ENCODE data around the gene PYHIN1.

Gene PYHIN1

DNA sequence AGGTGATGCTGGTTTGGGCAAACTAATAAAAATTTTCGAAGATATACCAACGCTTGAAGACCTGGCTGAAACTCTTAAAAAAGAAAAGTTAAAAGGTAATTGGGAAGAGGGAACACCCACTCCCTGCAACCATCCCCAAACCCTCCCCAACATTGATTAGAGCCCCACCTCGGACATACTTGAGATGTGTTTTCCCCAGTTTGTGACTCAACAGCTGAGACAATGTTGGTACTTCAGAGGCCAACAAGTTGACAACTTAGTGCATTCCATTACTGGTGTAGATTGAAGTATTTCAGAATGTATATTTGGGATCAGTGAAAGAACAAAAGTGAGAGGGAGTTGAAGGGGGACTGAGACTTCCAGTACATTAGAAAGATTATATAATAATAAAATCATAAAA lies 83.5 kb downstream of the PYHIN1 start:
- DNase-seq (ENCODE audit: low read depth in 2 of 2) = no peak

DNA sequence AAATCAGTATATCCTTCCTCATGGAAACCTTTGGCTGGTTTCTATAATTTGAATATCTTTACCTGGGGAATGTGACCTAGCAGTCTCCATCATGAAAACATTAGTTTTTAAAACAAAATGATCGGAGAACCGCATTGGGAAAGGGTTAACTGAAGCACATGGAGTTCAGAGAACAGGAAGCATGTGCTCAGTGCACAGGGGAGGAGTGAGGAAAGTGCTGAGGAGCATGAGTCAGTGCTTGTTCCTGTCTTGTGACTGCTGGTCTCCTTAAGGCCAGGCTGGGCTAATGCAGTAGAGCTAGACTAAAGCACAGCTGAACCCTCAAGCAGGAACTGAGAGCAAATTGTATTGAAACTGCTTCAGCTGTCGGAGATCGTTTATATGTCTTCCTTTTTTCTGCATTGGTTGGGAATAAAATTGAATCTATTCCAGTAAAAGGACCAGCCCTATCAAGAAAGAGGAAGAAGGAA lies 84.1 kb downstream of the PYHIN1 start:
- no peak for DNase-seq (ENCODE audit: low read depth in 2 of 2)

DNA sequence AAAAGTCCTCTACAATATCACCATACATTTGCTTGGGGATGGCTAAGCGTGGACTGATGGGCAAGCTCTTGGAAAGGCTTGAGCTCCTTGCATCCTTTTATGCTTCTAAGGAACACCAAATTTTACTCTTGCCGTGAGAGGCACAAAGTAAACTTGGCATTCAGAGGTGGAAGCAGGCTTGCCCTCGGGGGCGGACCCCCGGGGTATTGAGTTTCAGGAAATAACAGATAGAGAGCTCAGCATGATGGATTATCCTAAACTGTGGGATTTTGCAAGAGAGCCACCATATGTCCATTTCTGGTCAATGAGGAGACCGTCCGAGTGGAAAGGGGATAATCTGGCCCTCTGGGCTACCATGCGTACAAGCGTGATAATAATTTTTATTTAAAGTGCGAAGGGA lies 92.4 kb downstream of the PYHIN1 start:
- no peak for DNase-seq (ENCODE audit: low read depth in 2 of 2)

DNA sequence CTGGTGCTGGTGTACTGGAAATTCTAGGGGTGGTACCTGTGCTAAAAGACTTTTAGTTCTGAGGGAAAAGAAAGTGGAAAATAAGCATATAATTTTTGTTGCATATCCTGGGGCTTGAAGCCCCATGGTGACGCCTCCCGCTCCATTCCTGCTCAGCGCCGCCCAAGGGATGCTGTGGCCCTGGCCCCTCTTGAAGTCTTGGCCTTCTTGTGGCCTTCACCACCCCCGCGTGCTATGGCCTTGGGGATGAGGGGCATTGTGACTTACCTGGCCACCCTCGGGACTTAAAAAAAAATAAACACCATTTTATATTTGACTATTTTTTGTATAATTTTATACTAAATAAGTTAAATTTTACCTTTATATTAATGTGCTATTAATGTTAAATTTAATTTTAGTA lies 93.7 kb downstream of the PYHIN1 start:
- DNase-seq (ENCODE audit: low read depth in 2 of 2) = no peak
